Activated B cell treated with CpG ODN at 0.5 μM for 24 hours (primary cell): ENCODE data around the gene BRAT1. TPM values are rescaled to one million over a fixed set of nuclear protein-coding genes. Genes with fewer than 3 reads are reported as not detected.

Source experiments
- total RNA-seq: library from RNA; stranded (reverse); gene quantifications from 2 replicates; pipeline ENCODE4 v1.2.3, GENCODE V29; 2022

The BRAT1 gene
- total RNA-seq, 1 donor from 2014 or later, result 31.7 TPM

Other genes starting within 250 kb of the BRAT1 start
- 175 and 181 TPM in 2 replicates for gene SNX8, start 241.1 kb downstream of the BRAT1 start, total RNA-seq
- gene EIF3B, start 200.7 kb downstream of the BRAT1 start, total RNA-seq, result 198 and 202 TPM in 2 replicates
- 10.3 and 14.4 TPM in 2 replicates for gene CHST12, start 151.9 kb downstream of the BRAT1 start, total RNA-seq
- not detected in 2 replicates for gene GRIFIN, start 79.1 kb downstream of the BRAT1 start, total RNA-seq
- gene LFNG, start 35.8 kb downstream of the BRAT1 start, total RNA-seq, result 87.4 and 95.8 TPM in 2 replicates
- 7.5 and 7.7 TPM in 2 replicates for gene IQCE, start 3.5 kb upstream of the BRAT1 start, total RNA-seq
- gene TTYH3, start 76.5 kb upstream of the BRAT1 start, total RNA-seq, result 20.7 and 25.4 TPM in 2 replicates
- 5.9 and 8.3 TPM in 2 replicates for gene AMZ1, start 132.7 kb upstream of the BRAT1 start, total RNA-seq